ENCODE data around the gene HNRNPA2B1.

- TF ChIP-seq CTCF (IDR thresholded peaks at IDR 0.05) (no peak), POLR2A (IDR thresholded peaks at IDR 0.05) (no peak), EP300 (IDR thresholded peaks at IDR 0.05) (no peak)
These were observed 1.8 kb downstream of the HNRNPA2B1 start for GRCh38 chr7:26198781-26199169.

Measured in sigmoid colon (tissue), 4 donors.